ENCODE measurements around the gene TJAP1. TPM values are rescaled to one million over a fixed set of nuclear protein-coding genes. Genes with fewer than 3 reads are reported as not detected.

Gene TJAP1
- total and polyA plus RNA-seq, 4 donors = 21.7 to 29.5 (median 23.4) TPM

DNA sequence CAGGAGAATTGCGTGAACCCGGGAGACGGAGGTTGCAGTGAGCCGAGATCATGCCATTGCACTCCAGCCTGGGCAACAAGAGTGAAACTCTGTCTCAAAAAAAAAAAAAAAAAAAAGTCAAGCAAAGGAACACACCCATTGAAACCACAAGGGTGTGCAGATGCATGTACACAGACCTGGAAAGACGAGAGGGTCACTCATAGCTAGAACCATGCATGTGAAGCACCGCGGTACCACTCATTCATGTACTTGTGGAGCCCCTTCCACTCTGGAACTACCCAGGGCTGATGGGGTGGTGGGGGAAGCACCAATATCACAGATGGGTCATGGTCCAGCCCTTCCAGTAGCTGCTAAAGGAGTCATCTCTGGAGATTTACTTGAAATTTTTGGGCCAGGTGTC lies 7.4 kb upstream of the TJAP1 start:
- no peak for TF ChIP-seq CTCF (IDR thresholded peaks at IDR 0.05; ENCODE audit: control extremely low read depth, extremely low read depth)
- H3K36me3 ChIP-seq (ENCODE audit: control insufficient read depth in 4 of 4, insufficient read depth in 4 of 4, low read length in 4 of 4) = no peaks in the 10 kb centered on the region
- no peak overlapping the region for H3K27ac ChIP-seq (ENCODE audit: low read depth in 1 of 2, low read length in 1 of 2)
- 93 to 96% methylated on average over 7 of the region's 7 CpGs for WGBS, 2 donors
- H3K27me3 ChIP-seq (ENCODE audit: control insufficient read depth in 3 of 3, insufficient read depth in 3 of 3, low read length in 2 of 3) = no peaks in the 10 kb centered on the region
- DNase-seq (no peak), ATAC-seq (ENCODE audit: insufficient read depth, low FRiP score) (no peak)
- H3K4me1 ChIP-seq (ENCODE audit: control insufficient read depth in 5 of 5, insufficient read depth in 5 of 5, low read length in 5 of 5) = peaks cover 0 to 5% (median 0%) of the 10 kb centered on the region in 5 donors
- no peak overlapping the region for H3K4me3 ChIP-seq
- H3K9ac ChIP-seq (ENCODE audit: insufficient read depth in 1 of 2, low read length in 2 of 2) = no peak overlapping the region
- no peaks in the 10 kb centered on the region for H3K9me3 ChIP-seq (ENCODE audit: control insufficient read depth in 4 of 4, insufficient read depth in 3 of 4, low read length in 3 of 4)

- Histone ChIP-seq H3K9ac (ENCODE audit: insufficient read depth in 1 of 2, low read length in 2 of 2) (no peak overlapping the region), H3K27me3 (ENCODE audit: control insufficient read depth in 3 of 3, insufficient read depth in 3 of 3, low read length in 2 of 3) (no peaks in the 10 kb centered on the region), H3K9me3 (ENCODE audit: control insufficient read depth in 4 of 4, insufficient read depth in 3 of 4, low read length in 3 of 4) (no peaks in the 10 kb centered on the region), H3K36me3 (ENCODE audit: control insufficient read depth in 4 of 4, insufficient read depth in 4 of 4, low read length in 4 of 4) (no peaks in the 10 kb centered on the region), H3K27ac (ENCODE audit: low read depth in 1 of 2, low read length in 1 of 2) (no peak overlapping the region), H3K4me3 (no peak overlapping the region), H3K4me1 (ENCODE audit: control insufficient read depth in 5 of 5, insufficient read depth in 5 of 5, low read length in 5 of 5) (peaks cover 0 to 5% (median 0%) of the 10 kb centered on the region in 5 donors)
- no peak for TF ChIP-seq CTCF (IDR thresholded peaks at IDR 0.05; ENCODE audit: control extremely low read depth, extremely low read depth)
- 62 to 67% methylated on average over 1 of the region's 1 CpG for WGBS, 2 donors
- ATAC-seq (ENCODE audit: insufficient read depth, low FRiP score) (no peak), DNase-seq (no peak)
Observed at GRCh38 chr6:43471399-43471798, 6.0 kb upstream of the TJAP1 start.

- WGBS, 2 donors = 96 to 98% methylated on average over 4 of the region's 4 CpGs
- Histone ChIP-seq H3K36me3 (ENCODE audit: control insufficient read depth in 4 of 4, insufficient read depth in 4 of 4, low read length in 4 of 4) (no peaks in the 10 kb centered on the region), H3K4me3 (no peak overlapping the region), H3K9me3 (ENCODE audit: control insufficient read depth in 4 of 4, insufficient read depth in 3 of 4, low read length in 3 of 4) (no peaks in the 10 kb centered on the region), H3K27me3 (ENCODE audit: control insufficient read depth in 3 of 3, insufficient read depth in 3 of 3, low read length in 2 of 3) (no peaks in the 10 kb centered on the region), H3K4me1 (ENCODE audit: control insufficient read depth in 5 of 5, insufficient read depth in 5 of 5, low read length in 5 of 5) (peaks cover 0 to 5% (median 4%) of the 10 kb centered on the region in 5 donors), H3K27ac (ENCODE audit: low read depth in 1 of 2, low read length in 1 of 2) (no peak overlapping the region), H3K9ac (ENCODE audit: insufficient read depth in 1 of 2, low read length in 2 of 2) (no peak overlapping the region)
- ATAC-seq (ENCODE audit: insufficient read depth, low FRiP score) (no peak), DNase-seq (no peak)
- TF ChIP-seq CTCF (IDR thresholded peaks at IDR 0.05; ENCODE audit: control extremely low read depth, extremely low read depth) = no peak
Observed at GRCh38 chr6:43472515-43472914, 4.9 kb upstream of the TJAP1 start.

- Histone ChIP-seq H3K27ac (ENCODE audit: low read depth in 1 of 2, low read length in 1 of 2) (no peak overlapping the region), H3K27me3 (ENCODE audit: control insufficient read depth in 3 of 3, insufficient read depth in 3 of 3, low read length in 2 of 3) (no peaks in the 10 kb centered on the region), H3K36me3 (ENCODE audit: control insufficient read depth in 4 of 4, insufficient read depth in 4 of 4, low read length in 4 of 4) (no peaks in the 10 kb centered on the region), H3K9ac (ENCODE audit: insufficient read depth in 1 of 2, low read length in 2 of 2) (no peak overlapping the region), H3K4me1 (ENCODE audit: control insufficient read depth in 5 of 5, insufficient read depth in 5 of 5, low read length in 5 of 5) (peaks cover 4 to 17% (median 10%) of the 10 kb centered on the region in 5 donors), H3K4me3 (no peak overlapping the region), H3K9me3 (ENCODE audit: control insufficient read depth in 4 of 4, insufficient read depth in 3 of 4, low read length in 3 of 4) (no peaks in the 10 kb centered on the region)
- no peak for ATAC-seq (ENCODE audit: insufficient read depth, low FRiP score)
- DNase-seq = no peak
- TF ChIP-seq CTCF (IDR thresholded peaks at IDR 0.05; ENCODE audit: control extremely low read depth, extremely low read depth) = no peak
- WGBS, 2 donors = 89 to 93% methylated on average over 6 of the region's 6 CpGs
Observed at GRCh38 chr6:43475516-43475915, 1.9 kb upstream of the TJAP1 start.

All from lung (tissue), 12 donors.